ENCODE measurements around the gene HDAC5.
"Not testable (repeated sequence)": the region's sequence is repeated elsewhere in the genome, so short reads cannot be mapped to it uniquely, and the experiment has no call there.

Gene HDAC5

GRCh38 chr17:44132275-44132821, 8.9 kb upstream of the HDAC5 start:
- DNase-seq: no peak

- not testable (repeated sequence) for DNase-seq
These were observed 7.9 kb upstream of the HDAC5 start for GRCh38 chr17:44131372-44131771.

GRCh38 chr17:44130693-44131349, 7.4 kb upstream of the HDAC5 start:
- DNase-seq: no peak

GRCh38 chr17:44128383-44128782, 4.9 kb upstream of the HDAC5 start:
- DNase-seq: no peak

- DNase-seq: no peak
These were observed 637 bp upstream of the HDAC5 start for GRCh38 chr17:44124118-44124438.

GRCh38 chr17:44122816-44123355, 555 bp downstream of the HDAC5 start:
- DNase-seq: no peak

GRCh38 chr17:44121997-44122815, 1.2 kb downstream of the HDAC5 start:
- no peak for DNase-seq

GRCh38 chr17:44120851-44121605, 2.4 kb downstream of the HDAC5 start:
- DNase-seq: no peak

- DNase-seq: not testable (repeated sequence)
These were observed 3.2 kb downstream of the HDAC5 start for GRCh38 chr17:44120281-44120680.

- DNase-seq: no peak
These were observed 3.6 kb downstream of the HDAC5 start for GRCh38 chr17:44119798-44120197.

GRCh38 chr17:44119062-44119461, 4.4 kb downstream of the HDAC5 start:
- DNase-seq: no peak

GRCh38 chr17:44118427-44119050, 4.9 kb downstream of the HDAC5 start:
- DNase-seq: no peak

GRCh38 chr17:44117351-44117750, 6.1 kb downstream of the HDAC5 start:
- DNase-seq: no peak

- no peak for DNase-seq
These were observed 7.6 kb downstream of the HDAC5 start for GRCh38 chr17:44115585-44116415.

- DNase-seq: no peak
These were observed 9.3 kb downstream of the HDAC5 start for GRCh38 chr17:44113868-44114840.

- DNase-seq: no peak
These were observed 10.1 kb downstream of the HDAC5 start for GRCh38 chr17:44113382-44113781.

GRCh38 chr17:44112284-44113280, 10.9 kb downstream of the HDAC5 start:
- DNase-seq: no peak

- no peak for DNase-seq
These were observed 11.7 kb downstream of the HDAC5 start for GRCh38 chr17:44111777-44112176.

Data from CD4-positive, alpha-beta T cell treated with Interleukin-21 for 1 hour (primary cell).